ENCODE measurements around the gene OBSCN.

DNA sequence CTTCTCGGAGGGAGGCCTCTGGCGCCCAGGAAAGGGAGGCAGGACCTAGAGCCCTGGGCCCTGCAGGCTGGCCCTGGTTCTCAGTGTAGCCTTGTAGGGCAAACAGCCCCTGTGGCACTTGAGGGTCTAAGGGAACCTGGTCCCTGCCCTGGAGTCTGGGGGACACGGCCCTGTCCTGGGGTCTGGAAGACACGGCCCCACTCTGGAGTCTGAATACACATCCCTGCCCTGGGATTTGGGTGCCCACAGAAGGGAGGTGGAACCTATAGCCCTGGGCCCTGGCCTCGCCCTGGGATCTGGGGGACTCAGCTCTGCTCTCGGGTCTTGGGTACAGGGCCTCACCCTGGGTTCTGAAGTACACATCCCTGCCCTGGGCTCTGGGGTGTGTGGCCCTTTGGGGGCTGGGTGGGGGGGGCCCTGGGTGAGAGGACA, 97.9 kb downstream of the OBSCN start:
- no peak for TF ChIP-seq POLR2A (IDR thresholded peaks at IDR 0.05)
- TF ChIP-seq, protein P1, sequence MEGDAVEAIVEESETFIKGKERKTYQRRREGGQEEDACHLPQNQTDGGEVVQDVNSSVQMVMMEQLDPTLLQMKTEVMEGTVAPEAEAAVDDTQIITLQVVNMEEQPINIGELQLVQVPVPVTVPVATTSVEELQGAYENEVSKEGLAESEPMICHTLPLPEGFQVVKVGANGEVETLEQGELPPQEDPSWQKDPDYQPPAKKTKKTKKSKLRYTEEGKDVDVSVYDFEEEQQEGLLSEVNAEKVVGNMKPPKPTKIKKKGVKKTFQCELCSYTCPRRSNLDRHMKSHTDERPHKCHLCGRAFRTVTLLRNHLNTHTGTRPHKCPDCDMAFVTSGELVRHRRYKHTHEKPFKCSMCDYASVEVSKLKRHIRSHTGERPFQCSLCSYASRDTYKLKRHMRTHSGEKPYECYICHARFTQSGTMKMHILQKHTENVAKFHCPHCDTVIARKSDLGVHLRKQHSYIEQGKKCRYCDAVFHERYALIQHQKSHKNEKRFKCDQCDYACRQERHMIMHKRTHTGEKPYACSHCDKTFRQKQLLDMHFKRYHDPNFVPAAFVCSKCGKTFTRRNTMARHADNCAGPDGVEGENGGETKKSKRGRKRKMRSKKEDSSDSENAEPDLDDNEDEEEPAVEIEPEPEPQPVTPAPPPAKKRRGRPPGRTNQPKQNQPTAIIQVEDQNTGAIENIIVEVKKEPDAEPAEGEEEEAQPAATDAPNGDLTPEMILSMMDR (IDR thresholded peaks at IDR 0.05), result no peak

Measured in adrenal gland (tissue), 5 donors.